Vagina (tissue), 2 donors: Measurements from ENCODE around the gene RASAL2. TPM values are rescaled to one million over a fixed set of nuclear protein-coding genes. Genes with fewer than 3 reads are reported as not detected.

ENCODE experiments used
- DNase-seq, 2 donors: peaks; one replicate each; pipeline ENCODE4 v3.0.0-alpha.2; 2017; ENCODE audit errors: extremely low spot score in 2 of 2
- H3K27ac ChIP-seq: fragments of 200-600 bp; sonication (generic); one replicate; pipeline ENCODE4 v1.5.1; 2019
- H3K27me3 ChIP-seq: fragments of 200-600 bp; sonication (generic); one replicate; pipeline ENCODE4 v1.5.1; 2019
- H3K36me3 ChIP-seq, 2 donors: fragments of 200-600 bp; sonication (generic); one replicate each; pipeline ENCODE4 v1.5.1; 2017 to 2019
- H3K4me1 ChIP-seq: fragments of 200-600 bp; sonication (generic); one replicate; pipeline ENCODE4 v1.5.1; 2019
- H3K4me3 ChIP-seq, 2 donors: fragments of 200-600 bp; sonication (generic); 1 replicate in 1 of 2; 2 replicates in 1 of 2; pipeline ENCODE4 v1.5.1; 2016 to 2019
- H3K9me3 ChIP-seq: fragments of 200-600 bp; sonication (generic); one replicate; pipeline ENCODE4 v1.5.1; 2019
- CTCF ChIP-seq, 3 experiments: fragments of 450-650 bp in 2 of 3; fragments of 200-600 bp in 1 of 3; sonication (generic) in 1 of 3; IDR thresholded peaks; one replicate each; pipeline ENCODE4 v1.5.1; 2017 to 2019; ENCODE audit warnings: antibody characterized with exemption in 3 of 3, mild to moderate bottlenecking in 2 of 3, moderate library complexity in 2 of 3
- POLR2A ChIP-seq, 2 donors: fragments of 450-650 bp; IDR thresholded peaks; one replicate each; pipeline ENCODE4 v1.6.1; 2017; ENCODE audit warnings: antibody characterized with exemption in 2 of 2, mild to moderate bottlenecking in 2 of 2, moderate library complexity in 2 of 2
- POLR2AphosphoS5 ChIP-seq, 2 donors: sonication (generic); formaldehyde crosslinking; IDR thresholded peaks; one replicate each; pipeline ENCODE4 v1.9.0; 2017; ENCODE audit warnings: antibody characterized with exemption in 2 of 2, mild to moderate bottlenecking in 2 of 2, low read depth in 1 of 2; ENCODE audit not compliant: insufficient read depth in 1 of 2
- intact Hi-C: fragments of 100-400 bp; cut with DNase I; formaldehyde crosslinking; loops from one replicate; pipeline ENCODE4 v1.15.1; 2023
- total RNA-seq: library from RNA; depleted of rRNA; stranded (reverse); fragments of >200 nt; gene quantifications from one replicate; pipeline ENCODE4 v1.2.3, GENCODE V29; 2016

Gene RASAL2
- total RNA-seq, 1 donor from 2014 or later, result 25.5 TPM

GRCh38 chr1:178352790-178353416, 259.0 kb downstream of the RASAL2 start:
- TF ChIP-seq POLR2AphosphoS5 (IDR thresholded peaks at IDR 0.05; ENCODE audit: insufficient read depth in 1 of 2, low read depth in 1 of 2) (no peak), POLR2A (IDR thresholded peaks at IDR 0.05) (no peak), CTCF (IDR thresholded peaks at IDR 0.05) (no peak)
- Histone ChIP-seq H3K4me1 (no peaks in the 10 kb centered on the region), H3K9me3 (no peaks in the 10 kb centered on the region), H3K4me3 (no peak overlapping the region), H3K27ac (no peak overlapping the region), H3K36me3 (no peaks in the 10 kb centered on the region), H3K27me3 (no peaks in the 10 kb centered on the region)
- no peak for DNase-seq
- intact Hi-C loops, result no loop called here

- H3K4me1 ChIP-seq, result no peaks in the 10 kb centered on the region
- H3K36me3 ChIP-seq, result no peaks in the 10 kb centered on the region
- H3K4me3 ChIP-seq, result no peak overlapping the region
- no peak for TF ChIP-seq POLR2AphosphoS5 (IDR thresholded peaks at IDR 0.05; ENCODE audit: insufficient read depth in 1 of 2, low read depth in 1 of 2)
- no peak for TF ChIP-seq POLR2A (IDR thresholded peaks at IDR 0.05)
- no peak for TF ChIP-seq CTCF (IDR thresholded peaks at IDR 0.05)
- H3K27ac ChIP-seq, result no peak overlapping the region
- no peaks in the 10 kb centered on the region for H3K27me3 ChIP-seq
- no peaks in the 10 kb centered on the region for H3K9me3 ChIP-seq
- DNase-seq, result no peak
- intact Hi-C loops, result no loop called here
Observed at GRCh38 chr1:178353524-178353923, 259.6 kb downstream of the RASAL2 start.

GRCh38 chr1:178354816-178355215, 260.9 kb downstream of the RASAL2 start:
- Histone ChIP-seq H3K27ac (no peak overlapping the region), H3K9me3 (no peaks in the 10 kb centered on the region), H3K36me3 (no peaks in the 10 kb centered on the region), H3K4me1 (no peaks in the 10 kb centered on the region), H3K27me3 (no peaks in the 10 kb centered on the region), H3K4me3 (no peak overlapping the region)
- DNase-seq, result no peak
- intact Hi-C loops, result no loop called here
- TF ChIP-seq CTCF (IDR thresholded peaks at IDR 0.05), result no peak
- no peak for TF ChIP-seq POLR2A (IDR thresholded peaks at IDR 0.05)
- TF ChIP-seq POLR2AphosphoS5 (IDR thresholded peaks at IDR 0.05; ENCODE audit: insufficient read depth in 1 of 2, low read depth in 1 of 2), result no peak

- TF ChIP-seq CTCF (IDR thresholded peaks at IDR 0.05) (no peak), POLR2AphosphoS5 (IDR thresholded peaks at IDR 0.05; ENCODE audit: insufficient read depth in 1 of 2, low read depth in 1 of 2) (no peak), POLR2A (IDR thresholded peaks at IDR 0.05) (no peak)
- H3K4me1 ChIP-seq, result peaks cover 6% of the 10 kb centered on the region
Observed at GRCh38 chr1:178356299-178356698, 262.4 kb downstream of the RASAL2 start.

GRCh38 chr1:178358456-178358855, 264.6 kb downstream of the RASAL2 start:
- no peaks in the 10 kb centered on the region for H3K27me3 ChIP-seq
- no peaks in the 10 kb centered on the region for H3K9me3 ChIP-seq
- H3K36me3 ChIP-seq, result no peaks in the 10 kb centered on the region
- H3K27ac ChIP-seq, result no peak overlapping the region
- intact Hi-C loops, result no loop called here
- H3K4me3 ChIP-seq, result no peak overlapping the region
- H3K4me1 ChIP-seq, result peaks cover 6% of the 10 kb centered on the region
- no peak for DNase-seq
- TF ChIP-seq CTCF (IDR thresholded peaks at IDR 0.05) (no peak), POLR2AphosphoS5 (IDR thresholded peaks at IDR 0.05; ENCODE audit: insufficient read depth in 1 of 2, low read depth in 1 of 2) (no peak), POLR2A (IDR thresholded peaks at IDR 0.05) (no peak)

More at GRCh38 chr1:178356299-178356698, 262.4 kb downstream of the RASAL2 start:
- Histone ChIP-seq H3K4me3 (no peak overlapping the region), H3K9me3 (no peaks in the 10 kb centered on the region), H3K36me3 (no peaks in the 10 kb centered on the region), H3K27me3 (no peaks in the 10 kb centered on the region), H3K27ac (no peak overlapping the region)
- DNase-seq, result no peak
- intact Hi-C loops, result no loop called here
